ENCODE results near the gene SLC25A5. TPM values are rescaled to one million over a fixed set of nuclear protein-coding genes. Genes with fewer than 3 reads are reported as not detected.

Gene SLC25A5
- total and polyA plus RNA-seq, 10 of the 15 experiments (the other 5 are each of a cell fraction or from before 2014, with no cell fraction given): 361 to 3,863 (median 618) TPM

GRCh38 chrX:119488749-119489148 is 20.5 kb downstream of the SLC25A5 start:
- DNase-seq (ENCODE audit: low read depth, low spot score) (no peak), ATAC-seq (peak; percentile 64), FAIRE-seq (no peak)
- no TSS peak for BruUV-seq (replicated peaks)
- SMC1A ChIA-PET (ENCODE audit: uncharacterized antibody, unreplicated experiment): interaction anchor here (0.7 to 2.9 kb wide), 5 partner anchors 9 to 241 kb away, joined by 3 to 10 read pairs (median 7); no protein-coding TSS in a partner anchor
- no peak overlapping the region for H3K4me3 ChIP-seq
- no peaks in the 10 kb centered on the region for H4K20me1 ChIP-seq (ENCODE audit: control insufficient read depth, insufficient read depth)
- no peak overlapping the region for H3K27ac ChIP-seq (ENCODE audit: control insufficient read depth, insufficient read depth)
- RAD21 ChIA-PET (ENCODE audit: unreplicated experiment): interaction anchor here (1.1 to 2.7 kb wide), 4 partner anchors 12 to 245 kb away, joined by 3 to 16 read pairs (median 4); no protein-coding TSS in a partner anchor
- no peaks in the 10 kb centered on the region for H3K27me3 ChIP-seq (replicated peaks in 1 of 2; ENCODE audit: control insufficient read depth in 2 of 2, insufficient read depth in 2 of 2, low read length in 1 of 2)
- no peak overlapping the region for H3K4me2 ChIP-seq (ENCODE audit: control insufficient read depth, insufficient read depth)
- WGBS (ENCODE audit: insufficient coverage, insufficient replicate concordance, low lambda C conversion rate, missing lambda C conversion rate): under 1% methylated on average over 8 of the region's 8 CpGs
- intact Hi-C loops (cut with micrococcal nuclease; ENCODE audit: unreplicated experiment): loop anchor here (1.0 to 10.0 kb wide), 2 partner anchors 242 to 396 kb away; no protein-coding TSS in a partner anchor
- CTCF ChIA-PET: interaction anchor here (0.6 to 6.2 kb wide), 15 partner anchors 8 to 719 kb away, joined by 3 to 59 read pairs (median 3); no protein-coding TSS in a partner anchor
- H3K9ac ChIP-seq (ENCODE audit: control insufficient read depth, insufficient read depth, low read length): no peak overlapping the region
- no peaks in the 10 kb centered on the region for H3K79me2 ChIP-seq (ENCODE audit: control insufficient read depth, insufficient read depth, low read length)
- H3K9me3 ChIP-seq (replicated peaks; ENCODE audit: control insufficient read depth, insufficient read depth, low read length): no peaks in the 10 kb centered on the region
- H3K4me1 ChIP-seq (ENCODE audit: control insufficient read depth, insufficient read depth, low read length): no peaks in the 10 kb centered on the region
- in situ Hi-C loops (cut with MboI): no loop called here
- H2AFZ ChIP-seq (ENCODE audit: control insufficient read depth, low read depth, low read length): no peak overlapping the region
- no peaks in the 10 kb centered on the region for H3K36me3 ChIP-seq (ENCODE audit: control insufficient read depth in 2 of 2, insufficient read depth in 2 of 2, low read length in 1 of 2)
- POLR2A ChIA-PET: no interaction called here
- TF ChIP-seq ATF3 (IDR thresholded peaks at IDR 0.05; ENCODE audit: borderline replicate concordance, extremely low read depth, low read depth, low read length) (no peak), CBFB (IDR thresholded peaks at IDR 0.05; ENCODE audit: low read depth) (no peak), RAD21 (IDR thresholded peaks at IDR 0.05; ENCODE audit: insufficient read depth, low read depth, low read length) (peak; percentile 51; the same call in 1 of the 2 replicates), USF1 (IDR thresholded peaks at IDR 0.05; ENCODE audit: borderline replicate concordance, extremely low read length, insufficient read depth, low read depth, low read length) (no peak), BACH1 (IDR thresholded peaks at IDR 0.05; ENCODE audit: borderline replicate concordance) (no peak), CEBPZ (IDR thresholded peaks at IDR 0.05; ENCODE audit: low read depth, low read length) (no peak), NFIC (IDR thresholded peaks at IDR 0.05; ENCODE audit: low read depth, low read length) (no peak), ZZZ3 (IDR thresholded peaks at IDR 0.05; ENCODE audit: control insufficient read depth, insufficient read length, low read depth) (no peak), ZNF384 (IDR thresholded peaks at IDR 0.05; ENCODE audit: borderline replicate concordance, low read depth, low read length) (peak; percentile 78), SUPT20H (IDR thresholded peaks at IDR 0.05; ENCODE audit: borderline replicate concordance, control insufficient read depth, low read depth, low read length) (no peak), BRCA1 (IDR thresholded peaks at IDR 0.05; ENCODE audit: low read depth, low read length) (no peak), CUX1 (IDR thresholded peaks at IDR 0.05; ENCODE audit: insufficient replicate concordance, low read depth, low read length) (no peak)
